B cell (primary cell): ENCODE measurements around the gene CIT.
"Not testable (repeated sequence)": the region's sequence is repeated elsewhere in the genome, so short reads cannot be mapped to it uniquely, and the experiment has no call there.

Experiments used
- CTCF ChIP-seq: fragments of 200-600 bp; IDR thresholded peaks from one replicate; pipeline ENCODE4 v1.8.0; 2022; ENCODE audit warnings: antibody characterized with exemption, mild to moderate bottlenecking
- EZH2 ChIP-seq: IDR thresholded peaks from 2 replicates; pipeline ENCODE4 v1.6.1; 2012; ENCODE audit warnings: borderline replicate concordance, low read depth, mild to moderate bottlenecking, moderate library complexity, low read length; ENCODE audit not compliant: insufficient read depth, poor library complexity, severe bottlenecking

GRCh38 chr12:119892611-119893010, 15.5 kb upstream of the CIT start:
- not testable (repeated sequence) for TF ChIP-seq EZH2, CTCF
